Stimulated activated CD4-positive, alpha-beta T cell treated with anti-CD3 and anti-CD28 coated beads, Interleukin-2, amount 100 ng/mL, for 24 hours (primary cell): ENCODE data around the gene CEP112.

Experiments
- DNase-seq, 2 donors: peaks; one replicate each; pipeline ENCODE4 v3.0.0-alpha.2; 2020

Gene CEP112

DNA sequence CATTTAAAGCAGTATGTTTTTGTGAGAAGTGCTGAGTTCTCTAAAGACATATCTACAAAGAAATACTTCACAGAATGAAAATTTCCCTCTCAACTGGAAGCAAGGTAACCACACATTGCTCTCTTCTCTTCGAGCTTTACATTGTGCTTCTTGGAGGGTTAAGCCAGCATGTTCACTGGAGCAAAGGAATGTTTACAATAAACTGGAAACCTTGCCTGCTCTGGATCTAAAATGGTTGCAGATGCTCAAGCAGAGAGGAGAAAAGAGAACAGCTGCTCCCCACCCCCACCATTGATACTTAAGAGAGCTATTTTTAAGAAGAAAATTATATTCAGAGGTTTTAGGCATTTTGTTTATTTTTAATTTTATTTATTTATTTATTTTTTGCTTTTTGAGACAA is 213.1 kb downstream of the CEP112 start:
- no peak for DNase-seq

- DNase-seq = no peak
These were observed 214.9 kb downstream of the CEP112 start for GRCh38 chr17:65977041-65977440.

- no peak for DNase-seq
These were observed 216.1 kb downstream of the CEP112 start for GRCh38 chr17:65975878-65976277.

DNA sequence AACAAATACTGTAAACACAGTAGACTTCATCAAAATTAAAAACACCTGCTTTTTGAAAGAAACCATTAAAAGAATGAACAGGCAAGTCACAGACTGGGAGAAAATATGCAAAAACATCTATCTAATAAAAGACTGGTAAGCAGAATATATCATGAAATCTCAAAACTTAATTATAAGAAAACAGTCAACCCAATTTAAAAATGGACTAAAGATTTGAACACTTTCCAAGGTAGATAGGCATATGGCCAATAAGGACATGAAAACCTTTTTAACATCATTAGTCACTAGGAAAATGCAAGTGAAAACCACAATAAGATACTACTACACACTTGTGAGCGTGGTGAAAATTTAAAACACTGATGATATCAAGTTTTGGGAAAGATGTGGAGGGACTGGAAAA is 218.7 kb downstream of the CEP112 start:
- no peak for DNase-seq

- DNase-seq = no peak
These were observed 224.6 kb downstream of the CEP112 start for GRCh38 chr17:65967372-65967771.

GRCh38 chr17:65966072-65966695 is 225.7 kb downstream of the CEP112 start:
- DNase-seq = no peak

DNA sequence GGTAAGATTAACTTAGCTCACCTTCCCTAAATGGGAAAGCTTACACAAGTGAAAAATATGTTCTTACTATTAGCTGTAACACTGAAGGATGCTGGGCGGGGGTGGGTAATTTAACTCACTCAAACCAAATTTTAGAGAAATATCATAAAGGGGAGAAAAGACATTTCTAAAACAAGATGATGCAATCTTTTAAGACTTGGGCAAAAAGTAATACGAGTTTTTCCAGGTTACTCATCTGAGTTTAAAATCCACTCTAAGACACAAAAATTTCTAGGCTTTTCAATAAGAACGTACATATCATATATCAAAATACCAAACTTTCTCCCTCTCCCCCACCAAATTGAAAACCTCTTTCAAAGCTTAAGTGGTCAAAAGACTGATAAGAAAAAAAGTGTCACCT is 228.8 kb downstream of the CEP112 start:
- no peak for DNase-seq

DNA sequence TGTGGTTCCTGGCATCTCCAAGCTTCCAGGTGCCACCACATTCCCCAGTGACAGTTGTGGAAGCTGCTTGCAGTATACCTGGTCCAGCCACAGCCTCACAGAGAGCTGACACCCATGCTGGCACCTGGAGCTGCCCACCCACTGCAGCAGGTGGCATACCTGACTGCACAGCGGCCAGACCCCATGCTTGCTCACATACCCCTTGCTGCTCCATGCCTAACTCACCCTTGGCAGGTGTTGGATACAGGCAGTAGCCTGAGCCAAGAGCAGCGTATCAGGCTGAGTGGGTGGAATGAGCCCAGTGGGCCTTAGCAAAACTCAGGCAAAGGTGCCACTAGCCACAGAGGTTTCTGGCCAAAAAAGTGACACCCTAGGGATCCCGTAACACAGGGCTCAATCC is 232.3 kb downstream of the CEP112 start:
- DNase-seq = no peak

GRCh38 chr17:65956814-65957213 is 235.1 kb downstream of the CEP112 start:
- DNase-seq = no peak

GRCh38 chr17:65954148-65954449 is 237.8 kb downstream of the CEP112 start:
- DNase-seq = no peak

GRCh38 chr17:65953316-65954147 is 238.4 kb downstream of the CEP112 start:
- no peak for DNase-seq

DNA sequence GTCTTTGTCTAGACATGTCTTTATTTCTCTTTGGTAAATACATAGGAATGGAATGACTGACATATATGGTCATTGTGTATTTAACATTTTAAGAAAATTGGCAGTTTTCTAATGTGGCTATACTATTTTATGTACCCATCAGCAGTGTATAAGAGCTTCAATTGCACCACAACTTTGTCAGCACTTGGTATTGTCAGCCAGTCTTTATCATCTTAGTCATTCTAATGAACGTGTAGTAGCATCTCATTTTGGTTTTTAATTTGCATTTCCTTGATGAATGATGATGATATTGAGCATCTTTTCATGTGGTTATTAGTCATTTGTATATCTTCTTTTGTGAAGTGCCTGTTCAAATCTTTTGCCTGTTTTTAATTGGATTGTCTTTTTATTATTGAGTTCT is 239.3 kb downstream of the CEP112 start:
- no peak for DNase-seq

DNA sequence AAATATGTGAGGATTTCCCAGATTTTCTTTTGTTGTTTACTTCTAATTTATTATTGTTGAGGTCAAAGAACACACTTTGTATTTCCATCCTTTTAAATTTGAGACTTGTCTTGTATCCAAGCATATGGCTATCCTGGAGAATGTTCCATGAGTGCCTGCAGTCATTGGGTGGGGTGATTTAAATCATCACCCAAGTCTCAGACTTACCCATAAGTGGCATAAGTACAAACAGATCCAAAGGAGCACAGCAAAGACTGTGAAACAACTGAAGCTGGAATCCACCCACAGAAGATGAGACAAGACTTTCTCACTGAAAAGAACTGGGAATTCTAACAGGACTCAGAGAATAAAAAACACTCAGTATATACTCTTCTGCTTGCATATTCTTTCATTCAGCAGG is 239.9 kb downstream of the CEP112 start:
- no peak for DNase-seq

- DNase-seq = no peak
These were observed 244.1 kb downstream of the CEP112 start for GRCh38 chr17:65947831-65948230.

DNA sequence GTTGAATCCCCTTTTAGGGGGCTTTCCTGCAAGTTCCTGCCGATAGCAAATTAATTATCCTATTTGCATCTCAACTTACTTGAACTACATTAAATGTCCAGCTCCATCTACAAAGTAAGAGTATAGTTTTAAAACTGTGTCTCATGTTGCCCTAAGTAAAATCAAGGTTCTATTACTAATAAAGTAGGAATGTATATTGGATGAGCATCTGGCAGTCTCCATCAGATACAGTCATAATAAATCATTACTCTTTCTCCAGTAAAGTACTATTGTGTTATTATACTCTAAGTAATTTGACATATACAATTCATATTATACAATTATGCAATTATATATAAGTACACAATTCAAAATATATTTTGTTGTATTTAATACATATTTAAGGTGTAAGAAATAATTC is 249.3 kb downstream of the CEP112 start:
- no peak for DNase-seq

DNA sequence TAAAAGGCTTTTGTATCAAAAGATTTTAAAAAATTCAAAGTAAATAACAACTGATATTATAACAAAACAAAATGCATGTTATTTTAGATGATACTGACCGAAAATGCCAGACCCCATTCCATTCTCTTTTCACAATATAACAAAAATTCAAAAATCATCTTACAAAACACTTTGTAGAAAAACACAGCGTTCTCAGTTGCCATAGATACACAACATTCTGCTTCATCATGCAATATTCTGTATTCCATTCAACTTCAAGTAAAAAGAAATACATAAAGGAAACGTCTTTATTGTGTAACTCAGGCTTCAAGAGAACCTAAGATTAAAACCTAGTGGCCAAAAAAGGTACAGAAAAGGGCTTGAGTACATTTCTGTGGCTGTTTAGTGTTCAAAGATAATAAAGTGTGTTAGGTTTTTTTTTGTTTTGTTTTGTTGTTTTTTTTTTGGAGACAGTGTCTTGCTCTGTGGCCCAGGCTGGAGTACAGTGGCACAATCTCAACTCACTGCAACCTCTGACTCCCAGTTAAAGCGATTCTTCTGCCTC is 250.5 kb downstream of the CEP112 start:
- DNase-seq = no peak

DNA sequence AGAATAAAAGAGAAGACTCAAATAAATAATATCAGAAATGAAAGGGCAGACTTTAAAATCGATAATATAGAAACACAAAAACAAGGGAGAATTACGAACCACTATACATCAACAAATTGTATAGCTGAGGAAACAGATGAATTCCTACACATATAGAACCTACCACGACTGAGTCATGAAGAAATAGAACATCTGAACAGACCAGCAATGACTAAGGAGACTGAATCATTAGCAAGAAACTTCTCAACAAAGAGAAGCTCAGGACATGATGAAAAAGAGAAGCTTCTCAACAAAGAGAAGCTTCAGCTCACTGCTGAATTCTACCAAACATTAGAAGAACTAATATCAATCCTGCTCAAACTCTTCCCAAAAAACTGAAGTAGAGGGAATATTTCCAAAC is 255.9 kb downstream of the CEP112 start:
- DNase-seq = no peak

GRCh38 chr17:65933290-65933689 is 258.6 kb downstream of the CEP112 start:
- no peak for DNase-seq

DNA sequence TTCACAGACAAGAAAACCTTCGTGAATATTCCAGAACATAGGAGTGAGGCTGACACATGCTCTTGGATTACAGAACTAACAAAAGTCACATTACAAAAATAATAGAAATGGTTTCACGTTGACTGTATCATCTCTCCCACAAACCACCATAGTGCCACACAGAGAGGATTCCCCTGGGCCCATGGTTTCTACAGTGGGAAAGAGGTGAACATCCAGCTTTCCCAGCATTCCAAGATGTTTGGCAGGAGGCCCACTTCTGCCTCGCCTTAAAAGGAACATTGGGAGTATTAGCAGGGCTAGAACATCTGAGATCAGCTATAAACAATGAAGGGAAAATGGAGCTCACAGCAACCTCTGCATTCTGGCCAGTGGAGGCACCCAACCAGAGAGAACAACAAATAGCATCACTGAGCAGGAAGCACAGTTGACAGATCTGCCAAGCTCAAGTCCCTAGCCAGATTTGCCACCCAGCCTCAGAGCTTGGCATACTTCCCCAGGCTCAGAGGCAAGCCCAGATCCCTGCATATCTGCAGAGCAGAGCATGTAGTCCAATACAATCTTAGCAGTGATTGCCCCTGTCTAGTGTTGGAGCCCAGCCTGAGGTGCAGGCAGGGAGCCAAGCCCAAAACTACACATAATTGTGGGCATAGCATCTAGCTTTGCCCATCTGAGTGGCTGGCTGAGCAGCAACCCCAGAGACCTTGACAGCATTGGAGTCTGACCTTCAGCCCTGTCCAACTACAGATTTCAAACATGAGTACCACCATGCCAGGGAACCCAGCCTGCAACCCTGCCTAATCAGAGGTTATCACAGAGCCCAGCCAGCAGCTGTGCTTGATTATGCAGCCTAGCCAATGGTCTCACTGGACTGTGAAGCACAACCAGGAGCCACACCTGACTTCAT is 260.4 kb downstream of the CEP112 start:
- DNase-seq = no peak

DNA sequence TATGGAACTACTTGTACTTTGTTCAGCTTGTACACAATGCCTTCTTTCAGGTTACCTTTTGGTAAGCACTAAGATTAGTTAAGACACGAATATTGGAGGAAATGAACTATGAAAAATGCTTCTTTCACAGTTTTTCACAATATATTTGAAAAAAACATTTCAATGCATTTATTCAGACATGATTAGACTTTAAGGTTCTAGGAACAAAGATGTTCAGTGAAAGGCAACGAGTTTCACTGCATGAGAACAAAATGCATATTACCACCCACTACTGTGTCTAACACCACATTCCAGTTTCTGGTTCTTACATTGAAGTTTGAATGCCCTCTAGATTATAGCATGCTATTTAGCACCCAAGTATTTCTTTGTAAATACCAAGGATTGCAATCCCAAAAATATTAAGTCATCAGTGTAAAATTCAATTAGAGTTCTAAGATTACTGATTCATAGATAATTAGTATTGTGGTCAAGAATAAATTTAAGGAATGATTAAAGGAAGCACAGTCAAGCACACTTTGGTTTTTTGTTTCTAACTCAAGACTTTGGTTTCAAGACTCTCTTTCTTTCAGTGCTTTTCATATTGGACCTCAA is 261.7 kb downstream of the CEP112 start:
- DNase-seq = no peak

- DNase-seq = no peak
These were observed 265.3 kb downstream of the CEP112 start for GRCh38 chr17:65926599-65926998.

GRCh38 chr17:65925606-65926307 is 266.2 kb downstream of the CEP112 start:
- DNase-seq = no peak
